ENCODE measurements around the gene PPP1R18.
"Not testable (repeated sequence)": the region's sequence is repeated elsewhere in the genome, so short reads cannot be mapped to it uniquely, and the experiment has no call there.

Gene PPP1R18

GRCh38 chr6:30682143-30683117 is 4.0 kb downstream of the PPP1R18 start:
- Histone ChIP-seq H3K27ac (ENCODE audit: low read depth, low read length) (peak overlapping the region; percentile 100), H3K4me1 (ENCODE audit: control insufficient read depth in 5 of 5, insufficient read depth in 5 of 5, low read length in 5 of 5) (peaks cover 20 to 76% (median 72%) of the 10 kb centered on the region in 5 donors), H3K36me3 (ENCODE audit: control insufficient read depth in 5 of 5, insufficient read depth in 5 of 5, low read length in 5 of 5) (peaks cover 0 to 29% (median 19%) of the 10 kb centered on the region in 5 donors), H3K4me3 (ENCODE audit: low read depth in 1 of 5, low read length in 5 of 5) (peak overlapping the region; percentile 75 to 94 (median 85)), H3K27me3 (ENCODE audit: control insufficient read depth in 5 of 5, insufficient read depth in 4 of 5, low read length in 5 of 5) (peaks cover 0 to 8% (median 0%) of the 10 kb centered on the region in 5 donors), H3K9ac (ENCODE audit: low read length in 5 of 5) (peak overlapping the region; percentile 78 to 93 (median 88)), H3K9me3 (ENCODE audit: control insufficient read depth in 5 of 5, low read length in 5 of 5) (no peaks in the 10 kb centered on the region)

DNA sequence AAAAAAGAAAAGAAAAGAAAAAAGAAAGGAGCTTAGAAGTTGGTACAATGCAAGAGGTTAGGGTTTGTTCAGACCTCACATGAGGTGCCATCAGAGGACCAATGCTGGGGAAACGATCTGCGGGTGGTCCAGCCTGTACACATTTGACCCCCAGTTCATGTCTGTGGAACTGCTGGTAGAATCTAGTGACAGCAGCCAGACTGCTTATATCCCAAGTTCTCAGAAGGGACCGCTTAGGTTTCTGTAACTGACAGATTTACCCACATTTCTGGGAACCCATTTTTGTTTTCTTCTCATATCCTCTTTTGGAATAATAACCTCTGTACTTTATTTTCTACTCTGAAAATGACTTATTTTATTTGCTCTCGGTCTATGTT is 4.7 kb downstream of the PPP1R18 start:
- peak overlapping the region; percentile 100 for H3K27ac ChIP-seq (ENCODE audit: low read depth, low read length)
- H3K27me3 ChIP-seq (ENCODE audit: control insufficient read depth in 5 of 5, insufficient read depth in 4 of 5, low read length in 5 of 5) = peaks cover 0 to 5% (median 0%) of the 10 kb centered on the region in 5 donors
- no peaks in the 10 kb centered on the region for H3K9me3 ChIP-seq (ENCODE audit: control insufficient read depth in 5 of 5, low read length in 5 of 5)
- peak overlapping the region; percentile 41 to 94 (median 75) for H3K4me3 ChIP-seq (ENCODE audit: low read depth in 1 of 5, low read length in 5 of 5)
- H3K4me1 ChIP-seq (ENCODE audit: control insufficient read depth in 5 of 5, insufficient read depth in 5 of 5, low read length in 5 of 5) = peaks cover 17 to 76% (median 71%) of the 10 kb centered on the region in 5 donors
- H3K36me3 ChIP-seq (ENCODE audit: control insufficient read depth in 5 of 5, insufficient read depth in 5 of 5, low read length in 5 of 5) = peaks cover 3 to 36% (median 26%) of the 10 kb centered on the region in 5 donors
- peak overlapping the region; percentile 58 to 93 (median 69) for H3K9ac ChIP-seq (ENCODE audit: low read length in 5 of 5)

DNA sequence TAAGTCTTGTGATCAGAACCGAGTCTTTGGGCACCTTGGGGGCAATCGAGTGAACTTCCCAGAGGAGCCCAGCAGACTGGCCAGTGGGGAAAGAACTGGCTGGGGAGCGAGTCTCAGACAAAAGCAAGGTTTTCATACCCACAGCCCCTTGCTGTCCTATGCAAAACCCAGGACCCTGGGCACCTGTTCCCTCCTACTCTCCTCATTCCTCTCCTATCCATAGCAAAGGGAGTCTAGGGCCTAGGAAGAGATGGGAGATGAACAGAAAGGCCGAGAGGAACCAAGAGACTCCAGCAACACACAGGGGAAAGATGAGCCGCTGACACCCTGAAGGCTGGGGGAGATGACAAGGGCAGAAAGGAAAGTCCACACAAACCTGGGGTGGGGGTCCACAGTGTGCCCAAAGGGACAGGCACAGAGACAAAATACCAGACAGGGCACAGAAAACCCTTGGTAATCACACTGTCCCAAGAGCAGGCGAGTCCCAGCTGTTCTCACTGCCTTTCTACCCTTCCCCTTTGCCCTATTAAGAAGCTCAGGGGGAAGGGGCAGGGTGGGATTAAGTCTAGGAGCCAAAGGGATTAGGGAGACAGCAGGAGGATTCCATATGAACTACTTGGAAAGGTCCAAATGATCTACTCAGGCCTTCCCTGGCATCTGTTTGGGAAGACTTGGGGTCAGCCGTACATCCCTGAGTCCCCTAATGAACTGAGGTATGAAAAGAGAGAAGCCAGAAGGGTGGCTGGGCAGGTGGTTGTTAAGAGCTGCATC is 6.5 kb downstream of the PPP1R18 start:
- H3K4me1 ChIP-seq (ENCODE audit: control insufficient read depth in 5 of 5, insufficient read depth in 5 of 5, low read length in 5 of 5) = peaks cover 14 to 61% (median 57%) of the 10 kb centered on the region in 5 donors
- H3K36me3 ChIP-seq (ENCODE audit: control insufficient read depth in 5 of 5, insufficient read depth in 5 of 5, low read length in 5 of 5) = peaks cover 6 to 47% (median 37%) of the 10 kb centered on the region in 5 donors
- peak overlapping the region in 4 of 5 donors; percentile 30 to 66 (median 64) for H3K9ac ChIP-seq (ENCODE audit: low read length in 5 of 5)
- H3K27ac ChIP-seq (ENCODE audit: low read depth, low read length) = peak overlapping the region; percentile 100
- no peaks in the 10 kb centered on the region for H3K9me3 ChIP-seq (ENCODE audit: control insufficient read depth in 5 of 5, low read length in 5 of 5)
- H3K27me3 ChIP-seq (ENCODE audit: control insufficient read depth in 5 of 5, insufficient read depth in 4 of 5, low read length in 5 of 5) = peaks cover 0 to 5% (median 0%) of the 10 kb centered on the region in 5 donors
- H3K4me3 ChIP-seq (ENCODE audit: low read depth in 1 of 5, low read length in 5 of 5) = peak overlapping the region in 4 of 5 donors; percentile 19 to 44 (median 26)

DNA sequence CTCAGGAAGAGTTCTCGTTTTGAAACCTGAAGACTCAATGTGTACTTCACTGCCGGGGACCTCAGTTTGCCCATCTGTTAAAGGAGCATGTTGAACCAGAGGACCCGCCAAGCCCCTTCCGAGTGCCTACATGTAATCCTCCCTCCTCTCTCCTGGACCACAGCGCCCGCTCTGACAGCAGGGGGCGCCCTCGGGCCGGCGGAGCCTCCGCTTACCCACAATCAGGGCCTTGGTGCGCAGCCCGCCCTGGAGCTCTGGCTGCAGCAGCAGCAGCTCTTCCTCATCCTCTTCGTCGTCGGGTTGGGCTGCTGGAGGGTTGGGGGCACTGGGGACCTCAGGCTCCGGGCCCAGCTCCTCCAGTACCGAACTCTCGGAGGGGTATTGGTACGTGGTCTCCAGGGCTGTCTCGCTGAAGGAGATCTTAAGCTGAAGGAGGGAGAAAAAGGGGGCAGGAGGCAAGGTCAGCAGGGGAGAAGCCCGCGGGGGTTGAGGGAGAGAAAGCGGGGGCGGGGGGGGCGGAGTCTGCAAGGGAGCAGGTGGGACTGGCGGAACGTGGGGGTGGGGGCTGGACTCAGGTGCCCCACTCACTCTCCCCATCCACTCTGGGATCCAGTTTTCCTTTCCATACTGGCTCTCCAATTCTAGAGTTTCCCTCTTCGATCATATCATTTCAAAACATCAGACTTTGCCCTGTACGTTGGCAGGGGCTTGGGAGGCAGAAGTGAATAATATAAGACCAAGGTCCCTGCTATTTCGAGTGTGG is 7.3 kb downstream of the PPP1R18 start:
- H3K9ac ChIP-seq (ENCODE audit: low read length in 5 of 5) = peak overlapping the region in 4 of 5 donors; percentile 30 to 66 (median 64)
- H3K9me3 ChIP-seq (ENCODE audit: control insufficient read depth in 5 of 5, low read length in 5 of 5) = no peaks in the 10 kb centered on the region
- H3K27ac ChIP-seq (ENCODE audit: low read depth, low read length) = peak overlapping the region; percentile 100
- H3K36me3 ChIP-seq (ENCODE audit: control insufficient read depth in 5 of 5, insufficient read depth in 5 of 5, low read length in 5 of 5) = peaks cover 6 to 47% (median 37%) of the 10 kb centered on the region in 5 donors
- H3K4me3 ChIP-seq (ENCODE audit: low read depth in 1 of 5, low read length in 5 of 5) = peak overlapping the region in 4 of 5 donors; percentile 17 to 44 (median 22)
- H3K27me3 ChIP-seq (ENCODE audit: control insufficient read depth in 5 of 5, insufficient read depth in 4 of 5, low read length in 5 of 5) = peaks cover 0 to 5% (median 0%) of the 10 kb centered on the region in 5 donors
- peaks cover 14 to 54% (median 50%) of the 10 kb centered on the region in 5 donors for H3K4me1 ChIP-seq (ENCODE audit: control insufficient read depth in 5 of 5, insufficient read depth in 5 of 5, low read length in 5 of 5)

GRCh38 chr6:30676660-30677285 is 9.7 kb downstream of the PPP1R18 start:
- H3K4me1 ChIP-seq (ENCODE audit: control insufficient read depth in 5 of 5, insufficient read depth in 5 of 5, low read length in 5 of 5) = peaks cover 0 to 41% (median 38%) of the 10 kb centered on the region in 5 donors
- H3K9me3 ChIP-seq (ENCODE audit: control insufficient read depth in 5 of 5, low read length in 5 of 5) = no peaks in the 10 kb centered on the region
- no peak overlapping the region for H3K9ac ChIP-seq (ENCODE audit: low read length in 5 of 5)
- H3K36me3 ChIP-seq (ENCODE audit: control insufficient read depth in 5 of 5, insufficient read depth in 5 of 5, low read length in 5 of 5) = peaks cover 6 to 47% (median 36%) of the 10 kb centered on the region in 5 donors
- H3K4me3 ChIP-seq (ENCODE audit: low read depth in 1 of 5, low read length in 5 of 5) = no peak overlapping the region
- no peaks in the 10 kb centered on the region for H3K27me3 ChIP-seq (ENCODE audit: control insufficient read depth in 5 of 5, insufficient read depth in 4 of 5, low read length in 5 of 5)
- H3K27ac ChIP-seq (ENCODE audit: low read depth, low read length) = no peak overlapping the region

DNA sequence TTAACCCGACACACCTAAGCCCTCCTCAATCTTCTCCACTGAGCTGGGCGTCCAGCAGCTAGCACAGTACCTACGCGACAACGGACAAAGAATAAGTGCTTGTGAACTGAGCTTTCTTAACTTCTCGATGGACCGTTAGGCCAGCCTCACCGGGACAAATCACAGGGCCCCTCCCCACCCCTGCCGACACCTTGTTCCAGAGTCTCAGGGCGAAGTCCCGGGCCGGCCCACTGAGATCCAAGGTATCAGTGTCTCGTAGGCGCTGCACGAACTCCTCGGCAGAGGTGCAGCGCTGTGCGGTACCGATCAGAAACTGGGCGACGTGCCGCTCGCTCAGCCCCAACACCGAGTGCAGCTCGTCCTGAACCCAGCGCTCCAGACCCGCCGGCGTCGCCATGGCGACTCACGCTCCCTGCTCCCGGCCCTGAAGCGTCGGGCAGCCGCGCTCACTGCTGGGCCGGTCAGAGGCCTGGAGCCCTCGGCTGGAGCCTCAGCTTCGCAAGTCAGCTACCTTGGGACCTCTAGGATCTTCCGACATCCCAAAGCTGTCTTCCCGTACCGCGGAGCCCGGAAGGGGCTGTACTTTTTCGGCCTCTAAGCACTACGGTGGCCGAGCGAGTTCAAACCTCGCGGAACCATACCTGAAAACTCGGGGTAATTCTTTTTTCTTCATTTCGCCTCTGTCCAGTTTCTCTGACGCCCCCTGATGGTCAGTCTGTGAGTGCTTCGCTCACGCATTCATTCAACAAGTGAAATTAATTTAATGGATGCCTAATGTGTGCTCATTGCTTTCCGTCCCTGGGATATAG is 13.8 kb downstream of the PPP1R18 start, which contains the start of gene DHX16:
TSS of gene DHX16 (minus strand) at position 562 of the 809 bp plus-strand sequence. CDS start at position 397, 165 bp downstream.
- Histone ChIP-seq H3K27me3 (ENCODE audit: control insufficient read depth in 5 of 5, insufficient read depth in 4 of 5, low read length in 5 of 5) (no peaks in the 10 kb centered on the region), H3K4me1 (ENCODE audit: control insufficient read depth in 5 of 5, insufficient read depth in 5 of 5, low read length in 5 of 5) (peaks cover 0 to 21% (median 16%) of the 10 kb centered on the region in 5 donors), H3K36me3 (ENCODE audit: control insufficient read depth in 5 of 5, insufficient read depth in 5 of 5, low read length in 5 of 5) (peaks cover 11 to 45% (median 39%) of the 10 kb centered on the region in 5 donors), H3K4me3 (ENCODE audit: low read depth in 1 of 5, low read length in 5 of 5) (peak within 1 kb of the TSS; percentile 94 to 99 (median 95)), H3K9me3 (ENCODE audit: control insufficient read depth in 5 of 5, low read length in 5 of 5) (no peaks in the 10 kb centered on the region), H3K9ac (ENCODE audit: low read length in 5 of 5) (peak within 1 kb of the TSS; percentile 38 to 96 (median 93)), H3K27ac (ENCODE audit: low read depth, low read length) (peak within 1 kb of the TSS; percentile 67)

DNA sequence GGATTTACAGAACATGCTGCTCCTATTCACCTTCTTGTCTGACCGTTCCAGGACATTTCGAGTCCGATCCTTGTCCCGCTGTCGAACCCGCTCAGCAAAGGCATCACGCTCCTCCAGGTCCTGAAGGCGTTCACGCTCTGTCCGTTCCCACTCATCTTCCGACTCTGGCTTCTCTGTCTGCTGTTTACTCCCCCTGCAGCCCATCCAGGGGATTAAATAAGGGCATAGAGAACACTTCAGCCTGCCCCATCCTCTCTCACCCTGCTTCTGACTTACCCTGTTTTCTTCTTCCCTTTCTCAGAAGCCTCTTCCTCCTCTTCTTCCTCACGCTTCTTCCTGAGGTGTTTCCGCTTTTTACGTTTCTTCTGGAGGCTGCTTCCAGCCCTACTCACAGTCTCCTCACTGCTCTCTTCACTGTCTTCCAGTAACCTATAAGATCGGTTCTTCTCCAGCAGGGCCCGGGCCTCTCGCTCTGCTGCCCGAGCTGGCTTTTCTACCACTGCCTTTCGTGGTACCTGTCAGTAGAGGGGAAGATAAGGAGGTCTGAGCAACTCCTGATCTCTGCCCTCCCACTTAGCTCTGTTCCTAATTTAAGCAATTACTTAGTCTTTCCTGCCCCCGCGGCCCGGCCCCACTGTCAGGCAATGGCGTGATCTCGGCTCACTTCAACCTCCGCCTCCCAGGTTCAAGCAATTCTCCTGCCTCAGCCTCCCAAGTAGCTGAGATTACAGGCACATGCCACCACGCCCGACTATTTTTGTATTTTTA is 15.5 kb downstream of the PPP1R18 start:
- no peak overlapping the region for H3K4me3 ChIP-seq (ENCODE audit: low read depth in 1 of 5, low read length in 5 of 5)

DNA sequence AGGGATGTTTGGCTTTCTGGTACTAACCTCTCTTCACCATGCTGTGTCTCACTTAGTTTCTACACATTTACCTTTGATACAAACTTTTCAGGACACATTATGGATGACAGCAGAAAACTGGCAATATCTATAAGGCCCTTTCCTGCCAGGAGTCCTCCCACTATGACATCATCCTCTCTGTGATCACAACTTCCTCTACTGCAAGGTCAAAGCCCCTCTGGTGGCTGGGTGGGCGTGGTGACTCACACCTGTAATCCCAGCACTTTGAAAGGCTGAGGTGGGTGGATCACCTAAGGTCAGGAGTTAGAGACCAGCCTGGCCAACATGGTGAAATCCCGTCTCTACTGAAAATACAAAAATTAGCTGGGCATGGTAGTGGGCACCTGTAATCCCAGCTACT is 20.1 kb downstream of the PPP1R18 start:
- H3K4me3 ChIP-seq (ENCODE audit: low read depth in 1 of 5, low read length in 5 of 5); H3K27ac ChIP-seq (ENCODE audit: low read depth, low read length); H3K9ac ChIP-seq (ENCODE audit: low read length in 5 of 5); H3K9me3 ChIP-seq (ENCODE audit: control insufficient read depth in 5 of 5, low read length in 5 of 5); H3K27me3 ChIP-seq (ENCODE audit: control insufficient read depth in 5 of 5, insufficient read depth in 4 of 5, low read length in 5 of 5); H3K4me1 ChIP-seq (ENCODE audit: control insufficient read depth in 5 of 5, insufficient read depth in 5 of 5, low read length in 5 of 5): not testable (repeated sequence)
- H3K36me3 ChIP-seq (ENCODE audit: control insufficient read depth in 5 of 5, insufficient read depth in 5 of 5, low read length in 5 of 5) = peaks cover 21 to 86% (median 71%) of the 10 kb centered on the region in 5 donors

More for the DNA sequence above, 15.5 kb downstream of the PPP1R18 start:
- Histone ChIP-seq H3K4me1 (ENCODE audit: control insufficient read depth in 5 of 5, insufficient read depth in 5 of 5, low read length in 5 of 5) (peaks cover 0 to 21% (median 16%) of the 10 kb centered on the region in 5 donors), H3K9ac (ENCODE audit: low read length in 5 of 5) (peak overlapping the region in 2 of 5 donors; percentile 93 to 95), H3K27ac (ENCODE audit: low read depth, low read length) (no peak overlapping the region), H3K9me3 (ENCODE audit: control insufficient read depth in 5 of 5, low read length in 5 of 5) (no peaks in the 10 kb centered on the region), H3K27me3 (ENCODE audit: control insufficient read depth in 5 of 5, insufficient read depth in 4 of 5, low read length in 5 of 5) (no peaks in the 10 kb centered on the region), H3K36me3 (ENCODE audit: control insufficient read depth in 5 of 5, insufficient read depth in 5 of 5, low read length in 5 of 5) (peaks cover 12 to 44% (median 31%) of the 10 kb centered on the region in 5 donors)
